Adrenal gland (tissue), 5 donors: ENCODE measurements around the gene MYL9.

Source experiments
- CTCF ChIP-seq, 6 experiments: fragments of 450-650 bp in 4 of 6; fragments of 200-600 bp in 2 of 6; sonication (generic) in 1 of 6; IDR thresholded peaks; 1 replicate in 5 of 6; 2 replicates in 1 of 6; pipeline versions ENCODE4 v1.5.1 to v1.8.0; 2016 to 2021; ENCODE audit warnings: antibody characterized with exemption in 6 of 6, mild to moderate bottlenecking in 2 of 6, moderate library complexity in 1 of 6
- POLR2A ChIP-seq, 2 donors: fragments of 450-650 bp; IDR thresholded peaks; one replicate each; pipeline ENCODE4 v1.6.1; 2017; ENCODE audit warnings: antibody characterized with exemption in 2 of 2, mild to moderate bottlenecking in 2 of 2, moderate library complexity in 1 of 2
- donor health status: DM: no; HTN: no; CAD: no.

GRCh38 chr20:36563374-36563773 lies 22.1 kb downstream of the MYL9 start:
- TF ChIP-seq CTCF (IDR thresholded peaks at IDR 0.05) (no peak), POLR2A (IDR thresholded peaks at IDR 0.05) (no peak)
